ENCODE data around the gene C9orf85. TPM values are rescaled to one million over a fixed set of nuclear protein-coding genes. Genes with fewer than 3 reads are reported as not detected.

The C9orf85 gene
- total and polyA plus RNA-seq, 7 donors = 5.5 to 13.7 (median 8.5) TPM

- TF ChIP-seq CTCF (IDR thresholded peaks at IDR 0.05) = no peak
- Histone ChIP-seq H3K4me1 (peaks cover 45% of the 10 kb centered on the region), H3K9me3 (no peaks in the 10 kb centered on the region), H3K27me3 (ENCODE audit: insufficient read depth in 3 of 3, low read length in 2 of 3) (no peaks in the 10 kb centered on the region), H3K36me3 (ENCODE audit: insufficient read depth in 1 of 2, low read depth in 1 of 2) (no peaks in the 10 kb centered on the region), H3K27ac (peak overlapping the region; percentile 96), H3K4me3 (peak overlapping the region; percentile 98)
- intact Hi-C loops (cut with DNase I) = loop anchor here in 1 of 2 donors (5.0 kb wide), 1 partner anchor 72 kb away; no protein-coding TSS in a partner anchor
- ATAC-seq = peak; percentile 39 to 68 (median 44)
- no peak for DNase-seq
- WGBS, 3 donors = 0% methylated on average over 47 to 56 of the region's 56 CpGs
Observed at GRCh38 chr9:71910650-71911060, 784 bp upstream of the C9orf85 start.

- Histone ChIP-seq H3K4me1 (peaks cover 42% of the 10 kb centered on the region), H3K9me3 (no peaks in the 10 kb centered on the region), H3K36me3 (ENCODE audit: insufficient read depth in 1 of 2, low read depth in 1 of 2) (no peaks in the 10 kb centered on the region), H3K27ac (peak overlapping the region; percentile 96), H3K4me3 (peak overlapping the region; percentile 98), H3K27me3 (ENCODE audit: insufficient read depth in 3 of 3, low read length in 2 of 3) (no peaks in the 10 kb centered on the region)
- peak in 1 of 2 donors; percentile 58 for DNase-seq
- 0 to 1% (median 0%) methylated on average over 9 of the region's 9 CpGs for WGBS, 3 donors
- intact Hi-C loops (cut with DNase I) = loop anchor here in 1 of 2 donors (5.0 kb wide), 1 partner anchor 70 kb away; no protein-coding TSS in a partner anchor
- no peak for ATAC-seq
- TF ChIP-seq CTCF (IDR thresholded peaks at IDR 0.05) = no peak
Observed at GRCh38 chr9:71911908-71912335, 483 bp downstream of the C9orf85 start.

GRCh38 chr9:71915495-71915894, 4.1 kb downstream of the C9orf85 start:
- Histone ChIP-seq H3K4me3 (no peak overlapping the region), H3K4me1 (peaks cover 21% of the 10 kb centered on the region), H3K9me3 (no peaks in the 10 kb centered on the region), H3K36me3 (ENCODE audit: insufficient read depth in 1 of 2, low read depth in 1 of 2) (no peaks in the 10 kb centered on the region), H3K27me3 (ENCODE audit: insufficient read depth in 3 of 3, low read length in 2 of 3) (no peaks in the 10 kb centered on the region), H3K27ac (no peak overlapping the region)
- TF ChIP-seq CTCF (IDR thresholded peaks at IDR 0.05) = no peak
- DNase-seq (no peak), ATAC-seq (no peak)
- intact Hi-C loops (cut with DNase I) = no loop called here

GRCh38 chr9:71916834-71917534, 5.5 kb downstream of the C9orf85 start:
- intact Hi-C loops (cut with DNase I) = no loop called here
- no peak overlapping the region for H3K4me3 ChIP-seq
- ATAC-seq = no peak

More at GRCh38 chr9:71916834-71917534, 5.5 kb downstream of the C9orf85 start:
- Histone ChIP-seq H3K9me3 (no peaks in the 10 kb centered on the region), H3K4me1 (peaks cover 21% of the 10 kb centered on the region), H3K36me3 (ENCODE audit: insufficient read depth in 1 of 2, low read depth in 1 of 2) (no peaks in the 10 kb centered on the region), H3K27me3 (ENCODE audit: insufficient read depth in 3 of 3, low read length in 2 of 3) (no peaks in the 10 kb centered on the region), H3K27ac (no peak overlapping the region)
- no peak for TF ChIP-seq CTCF (IDR thresholded peaks at IDR 0.05)
- DNase-seq = no peak

Data from psoas muscle (tissue), 8 donors.